Right atrium auricular region (tissue), 2 donors: Measurements from ENCODE around the gene SUSD6. TPM values are rescaled to one million over a fixed set of nuclear protein-coding genes. Genes with fewer than 3 reads are reported as not detected.

Experiments
- DNase-seq: peaks from one replicate; pipeline ENCODE4 v3.0.0-alpha.2; 2019; ENCODE audit warnings: low spot score
- H3K27ac ChIP-seq, 2 donors: fragments of 200-600 bp; sonication (generic); 1 replicate in 1 of 2; 2 replicates in 1 of 2; pipeline ENCODE4 v1.5.1; 2016 to 2019
- H3K27me3 ChIP-seq, 2 donors: fragments of 200-600 bp; sonication (generic); one replicate each; pipeline versions ENCODE4 v1.5.1 to v1.6.0; 2017 to 2019
- H3K36me3 ChIP-seq: fragments of 200-600 bp; sonication (generic); one replicate; pipeline ENCODE4 v1.5.1; 2016
- H3K4me1 ChIP-seq, 2 donors: fragments of 200-600 bp; sonication (generic); one replicate each; pipeline versions ENCODE4 v1.5.1 to v1.6.0; 2017 to 2019
- H3K4me3 ChIP-seq, 2 donors: fragments of 200-600 bp; sonication (generic); 1 replicate in 1 of 2; 2 replicates in 1 of 2; pipeline ENCODE4 v1.5.1; 2017 to 2019; ENCODE audit warnings: mild to moderate bottlenecking in 1 of 2, moderate library complexity in 1 of 2
- H3K9me3 ChIP-seq, 2 donors: fragments of 200-600 bp; sonication (generic); one replicate each; pipeline ENCODE4 v1.5.1; 2019
- total RNA-seq, 2 donors: library from RNA; depleted of rRNA; stranded (reverse); fragments of >200 nt; gene quantifications; one replicate each; pipeline ENCODE4 v1.1.0, GENCODE V29; 2016
- TF ChIP-seq, protein P1 (sequence below), 2 donors: fragments of 200-600 bp; sonication (generic); IDR thresholded peaks; one replicate each; pipeline ENCODE4 v1.5.1; 2019; ENCODE audit warnings: antibody characterized with exemption in 2 of 2

Gene SUSD6
- total RNA-seq, 2 donors from 2014 or later: 19.2 to 24.7 TPM

DNA sequence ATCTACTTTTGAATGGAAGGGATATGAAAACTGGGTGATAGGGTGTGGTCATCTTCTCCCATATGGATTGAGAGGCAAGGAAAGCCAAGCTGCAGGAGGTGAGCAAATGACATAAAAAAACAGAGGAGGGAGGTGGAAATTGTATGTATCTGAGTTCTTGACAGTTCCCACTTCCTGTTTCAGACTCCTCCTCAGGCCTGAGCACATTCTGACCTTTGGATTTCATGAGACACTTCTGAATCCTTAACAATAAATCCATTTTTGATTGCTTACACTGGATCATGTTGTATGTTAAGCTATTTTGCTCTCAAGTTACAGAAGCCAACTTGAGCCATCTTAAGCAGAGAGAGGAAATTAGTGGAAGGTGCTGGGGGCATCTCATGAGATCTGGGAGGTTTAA is 143.9 kb downstream of the SUSD6 start:
- Histone ChIP-seq H3K36me3 (no peaks in the 10 kb centered on the region), H3K4me3 (no peak overlapping the region), H3K4me1 (no peaks in the 10 kb centered on the region), H3K9me3 (no peaks in the 10 kb centered on the region), H3K27ac (no peak overlapping the region), H3K27me3 (no peaks in the 10 kb centered on the region)
- DNase-seq: no peak
- TF ChIP-seq, protein P1, sequence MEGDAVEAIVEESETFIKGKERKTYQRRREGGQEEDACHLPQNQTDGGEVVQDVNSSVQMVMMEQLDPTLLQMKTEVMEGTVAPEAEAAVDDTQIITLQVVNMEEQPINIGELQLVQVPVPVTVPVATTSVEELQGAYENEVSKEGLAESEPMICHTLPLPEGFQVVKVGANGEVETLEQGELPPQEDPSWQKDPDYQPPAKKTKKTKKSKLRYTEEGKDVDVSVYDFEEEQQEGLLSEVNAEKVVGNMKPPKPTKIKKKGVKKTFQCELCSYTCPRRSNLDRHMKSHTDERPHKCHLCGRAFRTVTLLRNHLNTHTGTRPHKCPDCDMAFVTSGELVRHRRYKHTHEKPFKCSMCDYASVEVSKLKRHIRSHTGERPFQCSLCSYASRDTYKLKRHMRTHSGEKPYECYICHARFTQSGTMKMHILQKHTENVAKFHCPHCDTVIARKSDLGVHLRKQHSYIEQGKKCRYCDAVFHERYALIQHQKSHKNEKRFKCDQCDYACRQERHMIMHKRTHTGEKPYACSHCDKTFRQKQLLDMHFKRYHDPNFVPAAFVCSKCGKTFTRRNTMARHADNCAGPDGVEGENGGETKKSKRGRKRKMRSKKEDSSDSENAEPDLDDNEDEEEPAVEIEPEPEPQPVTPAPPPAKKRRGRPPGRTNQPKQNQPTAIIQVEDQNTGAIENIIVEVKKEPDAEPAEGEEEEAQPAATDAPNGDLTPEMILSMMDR (IDR thresholded peaks at IDR 0.05): no peak

DNA sequence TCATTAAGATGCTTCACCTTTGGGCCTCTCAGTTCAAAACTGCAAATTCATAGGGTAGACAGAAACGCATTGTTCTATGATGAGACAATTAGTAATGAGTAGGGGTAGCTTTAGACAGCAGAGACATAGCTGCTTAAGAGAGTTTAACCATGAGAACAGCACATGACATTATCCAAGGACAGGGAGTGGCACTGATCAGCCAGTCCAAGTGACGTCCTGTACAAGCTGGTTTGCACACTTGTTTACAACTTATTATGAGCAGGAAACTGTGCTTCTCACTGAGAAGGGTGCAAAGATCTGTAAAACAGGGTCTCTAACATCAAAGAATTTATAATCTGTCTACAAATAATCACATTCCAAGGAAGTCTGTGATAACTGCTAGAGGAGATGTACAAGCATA is 144.4 kb downstream of the SUSD6 start:
- Histone ChIP-seq H3K27ac (no peak overlapping the region), H3K36me3 (no peaks in the 10 kb centered on the region), H3K27me3 (no peaks in the 10 kb centered on the region), H3K9me3 (no peaks in the 10 kb centered on the region), H3K4me3 (no peak overlapping the region), H3K4me1 (no peaks in the 10 kb centered on the region)
- no peak for DNase-seq
- TF ChIP-seq, protein P1 (IDR thresholded peaks at IDR 0.05): no peak

DNA sequence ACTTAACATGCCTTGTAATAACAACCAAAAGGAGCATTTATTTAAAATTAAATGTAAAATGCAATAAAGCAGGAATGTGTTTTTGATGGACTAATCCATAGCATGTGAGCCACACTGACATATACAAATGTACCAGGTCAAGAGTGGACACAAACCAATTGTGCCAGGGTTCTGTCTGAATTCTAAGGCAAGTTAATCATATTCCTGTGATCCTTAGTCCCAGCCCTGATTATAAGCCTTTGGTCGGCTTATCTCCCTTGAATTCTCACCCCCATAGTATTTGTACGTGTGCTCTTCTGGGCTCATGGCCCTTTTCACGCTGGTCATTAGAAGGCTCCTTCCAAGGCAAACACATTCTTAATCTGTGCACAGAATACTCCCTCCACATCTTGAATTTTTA is 144.9 kb downstream of the SUSD6 start:
- no peak overlapping the region for H3K27ac ChIP-seq
- H3K27me3 ChIP-seq: no peaks in the 10 kb centered on the region
- H3K9me3 ChIP-seq: no peaks in the 10 kb centered on the region
- TF ChIP-seq, protein P1 (IDR thresholded peaks at IDR 0.05): no peak
- no peak overlapping the region for H3K4me3 ChIP-seq
- no peaks in the 10 kb centered on the region for H3K4me1 ChIP-seq
- H3K36me3 ChIP-seq: no peaks in the 10 kb centered on the region
- DNase-seq: no peak

DNA sequence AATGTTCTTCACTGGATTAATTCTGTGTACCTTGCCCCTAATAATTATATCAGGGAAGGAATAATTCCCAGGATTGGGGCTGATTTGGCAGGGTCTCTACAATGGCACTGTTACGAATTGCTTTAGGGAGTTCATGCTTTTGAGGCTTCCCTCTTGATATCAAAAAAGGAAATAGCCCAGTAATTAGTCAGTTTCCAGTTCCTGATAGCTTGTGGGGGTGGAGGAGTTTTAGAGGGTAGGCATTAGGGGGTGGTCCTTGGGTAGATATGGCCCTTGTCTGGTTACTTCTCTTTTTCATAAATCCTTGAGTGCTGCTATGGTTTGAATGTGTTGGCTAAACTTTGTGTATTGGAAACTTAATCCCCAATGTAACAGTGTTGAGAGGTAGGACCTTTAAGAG is 149.4 kb downstream of the SUSD6 start:
- TF ChIP-seq, protein P1 (IDR thresholded peaks at IDR 0.05): no peak

DNA sequence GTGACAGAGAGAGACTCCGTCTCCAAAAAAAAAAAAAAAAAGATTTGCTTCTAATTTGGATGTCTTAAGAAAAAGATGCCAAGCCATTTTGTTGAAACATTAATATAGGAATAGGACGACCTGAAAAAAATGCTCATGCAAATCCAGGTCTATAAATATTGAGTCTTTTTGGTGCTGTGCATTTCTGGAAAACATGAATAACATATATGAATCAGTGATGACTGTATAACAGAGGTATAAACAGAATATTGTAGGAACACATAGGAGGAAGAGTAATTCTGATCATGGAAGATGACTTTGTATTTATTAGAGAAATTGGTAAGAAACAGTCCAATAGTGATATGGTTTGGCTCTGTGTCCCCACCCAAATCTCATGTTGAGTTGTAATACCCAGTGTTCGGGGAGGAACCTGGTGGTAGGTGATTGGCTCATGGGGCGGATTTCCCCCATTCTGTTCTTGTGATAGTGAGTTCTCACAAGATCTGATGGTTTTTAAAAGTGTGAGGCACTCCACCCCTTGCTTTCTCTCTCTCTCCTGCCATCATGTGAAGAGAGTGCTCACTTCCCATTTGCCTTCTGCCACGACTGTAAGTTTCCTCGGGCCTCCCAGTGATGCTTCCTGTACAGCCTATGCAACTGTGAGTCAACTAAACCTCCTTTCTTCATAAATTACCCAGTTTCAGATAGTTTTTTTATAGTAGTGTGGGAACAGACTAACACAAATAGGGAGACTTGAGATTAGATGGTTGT is 152.5 kb downstream of the SUSD6 start:
- DNase-seq: no peak
- Histone ChIP-seq H3K27ac (no peak overlapping the region), H3K27me3 (no peaks in the 10 kb centered on the region), H3K9me3 (no peaks in the 10 kb centered on the region), H3K4me3 (no peak overlapping the region), H3K4me1 (peaks cover 0 to 14% of the 10 kb centered on the region in 2 donors), H3K36me3 (peaks cover 12% of the 10 kb centered on the region)
- TF ChIP-seq, protein P1 (IDR thresholded peaks at IDR 0.05): no peak

More for the DNA sequence above, 149.4 kb downstream of the SUSD6 start:
- H3K4me1 ChIP-seq: no peaks in the 10 kb centered on the region
- H3K4me3 ChIP-seq: no peak overlapping the region
- no peak for DNase-seq
- no peak overlapping the region for H3K27ac ChIP-seq
- no peaks in the 10 kb centered on the region for H3K36me3 ChIP-seq
- no peaks in the 10 kb centered on the region for H3K27me3 ChIP-seq
- no peaks in the 10 kb centered on the region for H3K9me3 ChIP-seq

Other genes starting within 250 kb of the SUSD6 start
- gene ERH, start 213.3 kb upstream of the SUSD6 start, total RNA-seq: 10 to 100 TPM; 47.1 to 55.1 TPM
- 10 to 100 TPM; 29.3 to 37.5 TPM for gene SLC39A9, start 212.9 kb upstream of the SUSD6 start, total RNA-seq
- not detected for gene PLEKHD1, start 126.9 kb upstream of the SUSD6 start, total RNA-seq
- gene CCDC177, start 36.7 kb upstream of the SUSD6 start, total RNA-seq: not detected
- gene SRSF5, start 155.5 kb downstream of the SUSD6 start, total RNA-seq: 100 to 1,000 TPM in 1 of 2 donors, 10 to 100 TPM in 1; 96.8 to 111 TPM
- gene SLC10A1, start 185.6 kb downstream of the SUSD6 start, total RNA-seq: under 1 TPM in 1 of 2 donors, not detected in 1; 0.16 TPM